ENCODE data around the gene CFAP61.
A peak's percentile ranks its signal among the peaks of the same experiment; 100 is the strongest.

Gene CFAP61

DNA sequence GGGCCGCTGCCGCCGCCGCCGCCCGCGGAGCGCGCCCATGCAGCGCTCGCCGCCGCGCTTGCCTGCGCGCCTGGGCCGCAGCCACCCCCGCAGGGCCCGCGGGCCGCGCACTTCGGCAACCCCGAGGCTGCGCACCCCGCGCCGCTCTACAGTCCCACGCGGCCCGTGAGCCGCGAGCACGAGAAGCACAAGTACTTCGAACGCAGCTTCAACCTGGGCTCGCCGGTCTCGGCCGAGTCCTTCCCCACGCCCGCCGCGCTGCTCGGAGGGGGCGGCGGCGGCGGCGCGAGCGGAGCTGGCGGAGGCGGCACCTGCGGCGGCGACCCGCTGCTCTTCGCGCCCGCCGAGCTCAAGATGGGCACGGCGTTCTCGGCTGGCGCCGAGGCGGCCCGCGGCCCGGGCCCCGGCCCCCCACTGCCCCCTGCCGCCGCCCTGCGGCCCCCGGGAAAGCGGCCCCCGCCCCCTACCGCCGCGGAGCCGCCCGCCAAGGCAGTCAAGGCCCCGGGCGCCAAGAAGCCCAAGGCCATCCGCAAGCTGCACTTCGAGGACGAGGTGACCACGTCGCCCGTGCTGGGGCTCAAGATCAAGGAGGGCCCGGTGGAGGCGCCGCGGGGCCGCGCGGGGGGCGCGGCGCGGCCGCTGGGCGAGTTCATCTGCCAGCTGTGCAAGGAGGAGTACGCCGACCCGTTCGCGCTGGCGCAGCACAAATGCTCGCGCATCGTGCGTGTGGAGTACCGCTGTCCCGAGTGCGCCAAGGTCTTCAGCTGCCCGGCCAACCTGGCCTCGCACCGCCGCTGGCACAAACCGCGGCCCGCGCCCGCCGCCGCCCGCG is 316.3 kb downstream of the CFAP61 start:
- DNase-seq, result no peak

DNA sequence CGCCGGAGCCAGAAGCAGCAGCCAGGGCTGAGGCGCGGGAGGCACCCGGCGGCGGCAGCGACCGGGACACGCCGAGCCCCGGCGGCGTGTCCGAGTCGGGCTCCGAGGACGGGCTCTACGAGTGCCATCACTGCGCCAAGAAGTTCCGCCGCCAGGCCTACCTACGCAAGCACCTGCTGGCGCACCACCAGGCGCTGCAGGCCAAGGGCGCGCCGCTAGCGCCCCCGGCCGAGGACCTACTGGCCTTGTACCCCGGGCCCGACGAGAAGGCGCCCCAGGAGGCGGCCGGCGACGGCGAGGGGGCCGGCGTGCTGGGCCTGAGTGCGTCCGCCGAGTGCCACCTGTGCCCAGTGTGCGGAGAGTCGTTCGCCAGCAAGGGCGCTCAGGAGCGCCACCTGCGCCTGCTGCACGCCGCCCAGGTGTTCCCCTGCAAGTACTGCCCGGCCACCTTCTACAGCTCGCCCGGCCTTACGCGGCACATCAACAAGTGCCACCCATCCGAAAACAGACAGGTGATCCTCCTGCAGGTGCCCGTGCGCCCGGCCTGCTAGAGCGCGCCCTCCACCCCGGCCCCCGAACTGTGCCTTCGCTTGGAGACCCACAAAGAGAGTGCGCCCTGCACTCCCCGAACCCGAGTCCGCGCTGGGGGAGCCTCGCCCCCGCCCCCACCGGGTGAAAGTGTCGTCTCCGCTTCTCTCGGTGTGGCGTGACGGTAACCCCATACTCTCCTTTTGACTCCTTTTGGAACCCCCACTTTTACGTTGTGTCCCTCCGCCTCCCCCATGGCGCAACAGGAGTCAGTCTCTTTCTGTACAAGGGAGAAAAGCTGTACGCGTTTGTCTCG is 317.1 kb downstream of the CFAP61 start:
- DNase-seq, result no peak

DNA sequence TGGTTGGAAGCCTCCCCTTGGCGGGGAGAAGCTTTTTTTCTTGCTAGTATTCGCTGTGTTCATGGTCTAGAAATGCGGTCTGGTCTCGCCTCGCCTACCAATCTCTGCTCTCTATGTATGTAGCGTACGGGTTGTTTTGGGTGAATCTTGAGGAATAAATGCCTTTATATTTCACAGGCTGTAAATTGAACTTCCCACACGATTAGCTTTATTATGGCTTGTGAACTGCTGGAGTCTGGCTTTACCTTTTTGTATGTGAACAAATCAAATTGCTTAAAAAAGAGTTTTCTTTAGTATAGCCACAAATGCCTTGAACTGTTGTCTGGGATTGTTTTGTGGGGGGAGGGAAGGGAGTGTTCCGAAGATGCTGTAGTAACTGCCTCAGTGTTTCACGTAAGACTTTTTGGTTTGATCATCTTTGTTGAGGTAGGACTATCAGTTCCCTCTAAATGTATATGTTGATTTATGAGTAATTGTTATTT is 317.8 kb downstream of the CFAP61 start:
- DNase-seq, result peak; percentile 12

DNA sequence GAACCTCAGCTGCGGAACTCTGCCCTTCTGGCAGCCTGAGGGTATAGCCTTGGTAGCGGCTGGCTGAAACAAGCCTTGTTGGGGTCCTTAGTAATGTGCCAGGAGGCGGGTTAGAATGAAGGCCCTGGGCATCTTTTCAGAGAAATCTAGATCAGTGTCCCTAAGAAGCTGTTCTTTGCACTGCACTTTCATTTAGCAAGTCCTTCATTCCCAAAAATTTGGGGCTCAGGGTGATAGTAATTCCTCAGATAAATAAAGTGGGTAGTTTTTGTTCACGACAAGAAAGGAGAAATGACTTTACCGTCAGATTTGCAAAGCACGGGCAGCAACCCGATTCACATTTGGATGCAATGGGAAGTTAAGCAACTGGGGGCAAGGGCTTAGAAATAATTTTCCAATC is 318.8 kb downstream of the CFAP61 start:
- no peak for DNase-seq

DNA sequence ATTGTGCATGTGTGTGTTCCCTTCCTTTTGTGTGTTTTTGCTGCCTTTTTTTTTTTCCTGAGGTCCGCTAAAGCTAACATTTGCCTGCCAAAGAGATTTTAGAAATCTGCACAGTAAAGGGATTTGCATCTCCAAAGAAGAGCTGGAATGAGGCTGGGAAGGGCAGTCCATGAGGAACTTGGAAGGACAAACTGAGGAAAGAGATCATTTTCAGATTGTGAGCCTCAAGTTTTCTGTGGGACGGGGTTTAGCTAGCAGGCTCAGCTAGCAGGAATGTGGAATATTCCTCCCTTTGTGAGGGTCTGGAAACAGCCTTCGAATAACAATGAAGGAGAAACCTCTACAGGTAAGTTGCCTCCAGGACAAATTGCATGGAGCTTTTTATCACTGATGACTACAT is 319.3 kb downstream of the CFAP61 start:
- DNase-seq, result no peak

DNA sequence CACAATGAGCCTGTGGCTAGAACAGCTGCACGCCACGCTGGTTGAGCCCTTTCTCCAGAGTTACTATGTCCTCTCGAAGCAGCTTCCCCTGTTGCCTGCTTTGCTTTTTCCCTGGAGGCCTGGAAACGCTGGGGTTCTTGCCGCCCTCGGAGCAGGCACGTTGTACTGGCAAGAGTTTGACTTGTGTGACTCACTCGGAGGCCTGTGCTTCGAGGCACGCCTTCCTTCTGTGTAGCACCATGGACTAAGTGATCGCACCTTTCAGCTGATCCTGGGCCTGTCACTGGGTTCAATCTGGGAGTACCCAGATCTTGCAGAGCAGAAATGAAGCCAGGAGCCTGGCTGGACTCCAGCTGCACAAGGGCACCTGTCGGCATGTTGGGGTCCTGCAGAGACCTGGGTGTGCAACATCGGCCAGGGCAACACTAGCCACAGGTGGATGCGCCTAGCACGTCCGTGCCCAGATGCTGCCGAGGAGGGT is 320.8 kb downstream of the CFAP61 start:
- DNase-seq, result no peak

DNA sequence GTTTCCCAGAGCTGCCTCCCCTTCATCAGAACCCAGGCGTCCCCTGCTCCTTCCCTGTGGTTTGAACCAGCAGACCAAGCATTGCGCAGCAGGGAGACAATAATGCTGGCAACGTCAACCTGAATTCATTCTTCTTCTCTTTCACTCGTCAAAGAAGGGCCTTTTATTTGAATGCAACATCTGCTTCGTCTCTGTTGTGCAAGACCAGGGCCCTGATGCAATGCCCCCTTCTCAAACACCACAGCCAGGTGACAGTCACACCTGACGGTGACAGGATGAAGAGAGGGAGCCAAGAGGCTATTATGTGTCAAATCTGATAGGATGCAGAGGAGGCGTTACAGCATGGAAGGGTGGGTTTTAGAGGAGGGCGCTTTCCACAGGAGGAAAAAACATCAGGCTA is 323.5 kb downstream of the CFAP61 start:
- no peak for DNase-seq

DNA sequence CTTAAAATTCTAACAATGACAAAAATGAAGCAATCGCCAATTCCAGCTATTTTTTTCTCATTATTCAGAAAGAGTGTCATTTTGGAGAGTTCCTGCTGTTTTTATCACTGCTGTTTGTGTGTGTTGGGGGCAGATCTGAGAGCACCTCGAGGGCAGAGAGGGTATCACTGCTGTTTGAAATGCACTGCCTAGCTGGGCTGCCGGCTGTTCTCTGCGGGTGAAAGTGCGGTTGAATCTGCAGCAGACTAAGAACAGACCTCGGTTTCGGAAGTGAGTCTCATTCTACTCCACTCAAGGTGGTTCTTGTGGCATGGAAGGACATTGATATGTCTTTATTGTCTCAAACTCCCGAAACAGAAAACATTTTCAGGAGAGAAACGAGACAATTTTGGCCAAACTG is 333.9 kb downstream of the CFAP61 start:
- no peak for DNase-seq

DNA sequence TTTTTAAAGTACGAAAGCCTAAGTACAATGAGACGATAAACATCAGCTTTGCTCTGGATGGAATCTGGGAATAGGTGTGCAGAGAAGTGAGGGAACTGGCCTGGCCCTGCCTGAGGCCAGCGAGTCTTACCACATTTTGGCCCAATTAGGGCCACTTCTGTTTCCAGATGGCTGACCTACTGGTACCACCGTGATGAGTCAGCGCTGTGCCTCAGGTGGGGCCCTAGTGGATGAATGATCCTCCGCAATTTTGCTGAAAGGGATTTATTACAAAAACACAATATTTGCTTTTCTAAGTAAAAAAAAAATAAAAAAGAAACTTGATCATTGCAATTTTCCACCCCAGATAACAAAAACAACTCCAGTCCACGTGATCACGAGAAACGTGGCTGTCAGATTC is 338.1 kb downstream of the CFAP61 start:
- no peak for DNase-seq

DNA sequence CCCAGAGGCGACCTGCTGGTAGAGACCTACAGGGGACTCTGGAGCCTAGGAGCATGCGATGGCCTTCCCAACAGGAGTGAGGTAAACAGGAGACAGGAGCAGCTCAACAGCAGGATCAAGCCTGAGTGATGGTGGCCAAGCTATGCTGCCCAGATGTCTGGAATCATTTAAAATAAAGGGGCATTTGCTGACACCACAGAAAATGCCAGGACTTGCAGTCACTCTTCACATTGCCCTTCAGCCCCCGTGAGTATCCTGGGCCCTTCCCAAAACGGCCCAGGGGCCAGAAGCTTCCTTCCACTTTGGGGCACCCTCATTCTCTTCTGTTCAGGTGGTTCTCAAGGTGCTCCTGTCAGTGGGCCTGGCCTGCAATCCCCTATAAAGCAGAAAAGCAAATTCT is 338.8 kb downstream of the CFAP61 start:
- no peak for DNase-seq

DNA sequence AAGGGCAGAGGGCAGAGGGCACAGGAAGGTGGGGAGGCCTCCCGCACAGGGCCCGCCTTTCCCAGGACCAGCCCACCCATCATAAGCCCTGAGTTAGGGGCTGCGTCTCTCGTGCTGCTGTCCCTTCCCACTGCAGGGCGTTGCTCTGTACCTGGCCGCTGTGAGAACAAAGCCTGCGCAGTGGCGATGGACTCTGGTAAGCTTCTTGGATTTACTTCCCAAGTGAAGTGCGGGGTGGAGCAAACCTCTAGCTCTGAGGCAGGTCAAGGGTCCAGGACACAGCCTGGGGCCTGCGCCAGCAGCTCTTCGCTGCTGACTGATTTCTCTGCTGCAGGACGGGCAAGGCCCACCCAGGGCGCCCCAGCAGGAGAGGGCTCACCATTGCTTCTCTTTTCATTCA is 339.4 kb downstream of the CFAP61 start:
- no peak for DNase-seq

DNA sequence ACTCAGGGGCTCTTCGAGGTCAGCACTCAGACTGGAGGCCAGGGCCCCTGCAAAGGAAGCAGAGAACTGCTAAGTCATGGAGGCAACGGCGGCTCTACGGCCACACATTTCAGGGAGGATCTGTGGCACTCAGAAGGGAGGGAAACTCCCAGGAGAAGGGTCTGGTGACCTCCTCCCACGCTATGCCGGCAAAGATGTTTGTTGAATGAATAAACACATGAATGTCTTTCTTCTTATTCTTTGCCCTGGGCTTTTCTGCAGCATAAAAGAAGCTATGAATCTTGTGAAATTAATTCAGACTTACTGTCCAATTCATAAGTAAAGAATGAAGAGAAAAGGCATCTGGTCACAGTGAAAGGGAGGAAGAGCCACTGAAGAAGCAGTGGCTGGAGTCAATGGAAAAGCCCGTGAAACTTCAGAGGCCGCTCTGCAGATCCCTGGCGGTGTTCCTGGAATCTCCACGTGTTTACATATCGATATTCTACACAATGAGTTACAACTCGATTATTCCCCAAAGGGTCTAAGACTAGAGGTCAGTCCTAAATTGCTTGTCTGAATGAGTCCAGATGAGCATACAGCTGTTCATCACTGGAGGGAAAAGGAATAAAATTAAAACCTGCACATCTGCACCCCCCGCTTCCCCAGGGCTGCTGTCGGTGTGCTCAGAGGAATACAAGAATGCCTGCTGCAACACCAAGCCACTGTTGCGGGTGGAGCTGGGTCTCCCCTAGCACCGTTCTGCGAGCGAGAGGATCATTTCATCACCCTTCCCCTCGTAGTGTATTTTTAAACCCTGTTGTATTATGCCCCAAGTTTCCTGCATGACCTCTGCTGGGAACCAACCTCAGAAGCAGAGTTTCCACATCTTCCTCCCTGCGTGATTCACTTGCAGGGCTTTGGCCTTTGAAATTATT is 341.1 kb downstream of the CFAP61 start:
- no peak for DNase-seq

DNA sequence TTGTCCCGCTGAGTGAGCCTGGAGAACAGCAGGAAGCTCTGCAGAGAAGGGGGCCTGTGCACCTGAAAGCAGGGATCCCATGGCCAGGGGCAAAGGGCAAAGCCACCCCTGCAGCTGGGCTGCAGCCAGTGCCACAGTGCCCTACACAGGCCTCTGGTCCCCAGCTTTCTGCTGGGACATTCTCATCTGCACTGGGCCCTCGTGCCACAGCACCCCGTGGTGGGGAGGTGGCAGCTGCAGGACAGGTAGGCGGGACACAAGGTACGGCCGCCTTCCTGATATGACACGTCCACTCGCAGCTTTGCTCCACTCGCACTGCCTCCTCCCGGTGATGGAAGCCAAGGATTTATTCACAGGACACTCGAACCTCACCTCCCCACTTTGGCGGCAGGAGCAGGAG is 342.8 kb downstream of the CFAP61 start:
- no peak for DNase-seq

DNA sequence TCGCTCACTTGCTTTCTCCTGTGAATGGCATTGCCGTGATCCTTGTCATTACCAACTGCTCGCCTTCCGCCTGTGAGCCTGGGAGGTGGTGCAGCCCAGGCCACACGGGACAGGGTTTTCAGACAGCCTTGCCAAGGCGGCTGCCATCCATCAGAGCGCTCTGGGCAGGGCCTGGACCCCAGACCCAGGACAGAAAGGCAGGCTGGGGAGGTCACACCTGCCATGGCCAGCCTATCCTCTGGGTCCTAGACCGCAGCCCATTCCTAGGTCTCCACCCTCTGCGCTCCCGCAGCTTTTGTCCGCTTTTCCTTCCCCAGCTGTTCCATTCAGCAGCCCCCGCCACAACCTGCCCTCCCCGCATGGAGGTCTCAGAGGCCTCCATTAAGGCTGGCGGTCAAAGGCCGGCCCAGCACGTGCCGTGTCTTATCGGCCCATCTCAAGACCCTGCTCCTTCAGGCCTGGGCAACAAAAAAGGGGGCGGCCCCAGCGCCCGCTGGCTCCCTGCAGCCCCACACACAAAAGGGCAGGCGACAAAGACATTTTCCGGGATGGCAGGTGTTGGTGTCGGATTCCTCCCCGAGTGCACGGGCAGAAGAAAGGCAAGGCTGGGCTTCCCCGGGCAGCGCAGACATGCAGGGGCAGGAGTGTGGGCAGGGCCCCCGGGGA is 343.7 kb downstream of the CFAP61 start:
- DNase-seq, result no peak

DNA sequence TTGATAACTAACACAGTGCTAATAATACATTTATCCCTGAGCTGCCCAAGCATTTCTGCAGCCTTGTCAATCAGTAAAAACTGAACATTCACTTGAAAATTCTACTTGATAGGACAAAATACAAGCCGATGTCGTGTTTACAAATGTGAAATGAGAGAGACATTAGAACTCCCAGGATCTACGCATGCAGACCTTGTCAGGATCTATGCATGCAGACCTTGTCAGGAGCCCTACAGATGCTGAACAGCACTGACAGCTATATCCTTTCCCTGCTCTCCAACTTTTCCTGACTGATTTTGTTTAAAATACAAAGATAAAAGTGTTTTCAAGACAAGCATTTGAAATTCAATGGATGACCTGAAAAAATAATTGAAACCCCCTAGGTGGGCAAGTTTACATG is 344.5 kb downstream of the CFAP61 start:
- DNase-seq, result no peak

DNA sequence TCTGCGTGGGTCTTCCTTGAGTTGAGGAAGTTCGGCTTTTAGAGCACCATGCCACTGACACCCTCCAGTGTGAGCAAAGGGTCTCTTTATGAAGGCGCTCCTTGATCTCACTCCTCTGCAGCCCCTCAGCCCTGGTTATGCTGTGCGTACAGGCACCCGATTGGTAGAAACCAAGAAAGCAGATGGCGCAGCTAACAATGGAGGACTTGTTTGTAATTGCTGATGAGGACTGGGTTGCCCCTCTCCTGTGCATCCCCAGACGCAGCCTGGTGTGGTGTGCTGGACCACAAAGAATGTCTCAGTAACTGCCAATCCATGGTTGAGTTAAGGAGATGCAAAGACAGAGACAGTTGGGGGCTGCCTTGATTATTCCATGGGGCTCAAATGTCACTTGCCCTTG is 345.8 kb downstream of the CFAP61 start:
- DNase-seq, result no peak

DNA sequence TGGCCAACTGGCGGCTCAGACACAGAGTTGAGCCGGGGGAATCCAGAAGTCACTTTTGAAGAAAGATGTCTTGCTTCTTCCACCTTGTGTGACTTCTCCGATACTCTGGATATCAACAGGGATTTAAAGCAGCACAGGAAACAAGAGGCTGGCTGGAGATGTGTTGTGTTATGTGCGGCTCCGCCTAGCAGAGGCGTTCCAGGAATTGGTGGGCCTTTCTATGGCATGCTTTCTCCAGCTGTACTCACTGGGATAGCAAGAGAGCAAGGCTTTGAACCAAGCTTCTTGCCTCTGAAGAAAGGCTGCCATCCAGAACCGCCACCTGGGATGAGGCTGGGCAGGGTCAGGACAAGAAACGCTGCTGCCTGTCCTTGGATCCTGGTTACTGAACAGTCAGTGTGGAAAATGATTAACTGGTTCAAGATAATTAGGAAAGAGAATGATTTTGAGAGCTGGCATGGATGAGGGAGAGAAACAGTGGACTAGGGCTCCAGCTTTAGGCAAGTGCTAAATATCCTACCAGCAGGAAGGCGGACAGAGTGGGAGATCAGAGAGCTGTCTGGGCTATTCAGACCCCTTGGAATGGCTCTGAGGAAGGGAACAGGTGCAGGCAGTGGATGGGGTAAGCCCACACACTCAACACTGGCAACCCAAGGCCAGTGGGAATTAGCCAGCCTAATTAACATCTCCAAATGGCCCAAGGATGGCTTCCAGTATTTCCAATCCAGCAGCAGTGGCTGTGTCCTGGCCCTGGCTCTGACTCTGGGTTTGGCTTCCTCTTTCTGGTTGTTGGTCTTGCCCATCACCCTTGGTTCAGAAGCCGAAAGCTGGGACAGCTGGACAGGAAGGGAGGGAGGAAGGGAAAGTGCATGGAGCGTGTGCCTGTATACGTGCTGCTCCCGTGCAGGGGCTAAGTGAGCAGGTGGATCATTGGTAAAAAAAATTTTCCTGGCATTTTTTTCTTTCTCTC is 347.5 kb downstream of the CFAP61 start:
- DNase-seq, result no peak

DNA sequence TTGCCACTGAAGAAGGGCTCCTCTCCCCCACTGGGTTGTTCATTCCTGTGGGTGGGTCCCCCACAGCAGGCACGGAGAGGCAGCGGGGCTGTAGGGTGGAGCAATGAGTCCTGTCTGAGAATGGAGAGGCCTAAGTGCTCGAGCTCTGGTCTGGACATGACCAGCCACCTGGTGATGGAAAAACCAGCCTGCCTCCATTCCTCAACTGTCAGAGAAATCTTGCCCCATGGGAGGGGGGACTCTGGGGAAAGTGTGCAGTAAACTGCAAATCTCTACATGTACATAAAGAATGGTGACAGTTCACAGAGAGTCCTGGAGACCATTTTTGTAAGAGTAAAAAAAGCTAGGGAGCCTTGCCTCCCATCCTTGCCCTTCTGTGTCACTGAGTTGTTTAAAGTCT is 349.7 kb downstream of the CFAP61 start:
- DNase-seq, result no peak

DNA sequence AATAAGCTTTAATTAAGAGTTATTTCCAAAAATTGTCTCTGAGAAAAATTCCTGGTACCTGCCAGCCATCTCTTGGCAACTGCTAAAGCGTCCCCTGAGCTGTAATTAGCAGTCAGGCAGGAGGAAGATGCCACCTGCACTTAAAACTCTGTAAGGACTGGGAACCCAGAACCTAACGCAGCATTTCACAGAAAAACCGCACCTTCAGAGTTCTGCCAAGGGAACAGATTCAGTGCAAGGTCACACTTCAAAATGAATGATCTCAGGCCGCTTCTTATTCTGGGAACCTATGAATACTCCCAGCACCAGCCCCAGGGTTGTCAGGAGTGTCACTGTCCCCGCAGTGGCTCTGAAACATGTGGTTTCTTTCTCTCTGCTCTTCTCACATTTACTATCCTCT is 352.3 kb downstream of the CFAP61 start:
- DNase-seq, result no peak

DNA sequence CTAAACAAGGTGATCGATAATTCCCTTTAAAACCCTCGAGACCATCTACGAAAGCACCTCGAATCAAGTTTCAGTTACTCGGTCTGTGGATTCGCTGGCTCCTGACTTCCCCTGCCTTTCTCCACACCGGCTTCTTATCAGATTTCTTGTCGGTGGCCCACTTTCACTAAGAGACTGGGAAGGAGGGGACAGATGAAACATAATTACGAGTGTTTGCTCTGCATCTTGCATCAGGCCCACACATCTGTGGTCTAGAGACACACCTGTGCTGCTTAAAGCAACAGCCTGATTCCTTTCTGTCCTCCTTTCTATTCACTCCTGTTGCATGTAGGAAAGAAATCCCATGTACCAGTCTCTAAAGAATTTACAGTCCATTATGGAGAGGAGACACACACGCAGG is 353.3 kb downstream of the CFAP61 start:
- no peak for DNase-seq

DNA sequence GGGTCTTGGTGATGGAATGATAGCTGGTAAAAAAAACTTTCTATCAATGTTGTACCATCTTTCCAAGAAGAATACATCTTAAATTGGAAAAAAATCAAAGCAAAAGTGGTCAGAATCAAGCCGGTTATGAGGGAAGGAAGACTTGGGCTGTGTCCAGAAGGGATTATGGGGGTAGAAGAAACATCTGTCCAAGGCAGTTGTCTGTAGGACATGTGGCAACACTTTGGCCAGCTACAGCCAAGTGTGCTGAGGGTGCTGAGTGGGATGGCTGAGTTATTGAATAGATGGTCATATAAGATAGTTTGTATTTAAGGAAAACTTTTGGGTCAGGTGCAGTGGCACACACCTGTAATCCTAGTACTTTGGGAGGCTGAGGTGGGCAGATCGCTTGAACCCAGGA is 354.0 kb downstream of the CFAP61 start:
- no peak for DNase-seq

Data from NCI-H2227 treated with DMSO at 0.1 percent for 48 hours (cell line).